ENCODE measurements around the gene PBX3. TPM values are rescaled to one million over a fixed set of nuclear protein-coding genes. Genes with fewer than 3 reads are reported as not detected.

The PBX3 gene
- total and polyA plus RNA-seq, 10 of the 15 experiments (the other 5 are each of a cell fraction or from before 2014, with no cell fraction given) = 6.7 to 146 (median 22.2) TPM

GRCh38 chr9:125949703-125950460 is 202.7 kb downstream of the PBX3 start:
- ChIA-PET RAD21 (ENCODE audit: unreplicated experiment) (no interaction called here), CTCF (no interaction called here), SMC1A (ENCODE audit: uncharacterized antibody, unreplicated experiment) (interaction anchor here (1.5 kb wide), 1 partner anchor 16 kb away, joined by 5 read pairs; no protein-coding TSS in a partner anchor), POLR2A (no interaction called here)
- Histone ChIP-seq H3K79me2 (ENCODE audit: control insufficient read depth, insufficient read depth, low read length) (no peaks in the 10 kb centered on the region), H3K4me1 (ENCODE audit: control insufficient read depth, insufficient read depth, low read length) (no peaks in the 10 kb centered on the region), H3K27me3 (replicated peaks in 1 of 2; ENCODE audit: control insufficient read depth in 2 of 2, insufficient read depth in 2 of 2, low read length in 1 of 2) (no peaks in the 10 kb centered on the region), H3K9me3 (replicated peaks; ENCODE audit: control insufficient read depth, insufficient read depth, low read length) (peaks cover 2% of the 10 kb centered on the region; the same call in 1 of the 3 replicates), H3K4me2 (ENCODE audit: control insufficient read depth, insufficient read depth) (no peak overlapping the region), H2AFZ (ENCODE audit: control insufficient read depth, low read depth, low read length) (no peak overlapping the region), H3K4me3 (no peak overlapping the region), H3K9ac (ENCODE audit: control insufficient read depth, insufficient read depth, low read length) (no peak overlapping the region), H3K36me3 (ENCODE audit: control insufficient read depth in 2 of 2, insufficient read depth in 2 of 2, low read length in 1 of 2) (peaks cover 3 to 7% of the 10 kb centered on the region in 2 experiments; a peak in 2 of 4 replicates), H4K20me1 (ENCODE audit: control insufficient read depth, insufficient read depth) (no peaks in the 10 kb centered on the region), H3K27ac (ENCODE audit: control insufficient read depth, insufficient read depth) (no peak overlapping the region)
- ATAC-seq = no peak
- no peak for FAIRE-seq
- WGBS (ENCODE audit: insufficient coverage, insufficient replicate concordance, low lambda C conversion rate, missing lambda C conversion rate) = 95% methylated on average over 9 of the region's 9 CpGs
- intact Hi-C loops (cut with micrococcal nuclease; ENCODE audit: unreplicated experiment) (no loop called here), in situ Hi-C loops (cut with MboI) (no loop called here)
- no TSS peak for BruUV-seq (replicated peaks)
- DNase-seq (ENCODE audit: low read depth, low spot score) = no peak
- TF ChIP-seq SKIL (IDR thresholded peaks at IDR 0.05; ENCODE audit: low read depth, poor library complexity, severe bottlenecking) (no peak), RCOR1 (conservative IDR thresholded peaks at IDR 0.05; ENCODE audit: low read depth, low read length) (no peak), ZZZ3 (IDR thresholded peaks at IDR 0.05; ENCODE audit: control insufficient read depth, insufficient read length, low read depth) (no peak), RELB (IDR thresholded peaks at IDR 0.05; ENCODE audit: low read depth) (no peak), SREBF1 (IDR thresholded peaks at IDR 0.05; ENCODE audit: low read length) (no peak), SMC3 (IDR thresholded peaks at IDR 0.05; ENCODE audit: borderline replicate concordance, low read length) (no peak), GABPA (IDR thresholded peaks at IDR 0.05; ENCODE audit: low read depth) (no peak), MAX (IDR thresholded peaks at IDR 0.05; ENCODE audit: low read depth, low read length) (no peak), SMAD5 (IDR thresholded peaks at IDR 0.05; ENCODE audit: low read depth) (no peak), SRF (IDR thresholded peaks at IDR 0.05; ENCODE audit: low read depth in 2 of 2, low read length in 2 of 2) (no peak), PRDM15 (CRISPR knock-in tag; IDR thresholded peaks at IDR 0.05) (no peak), NFIC (IDR thresholded peaks at IDR 0.05; ENCODE audit: low read depth, low read length) (no peak), TCF12 (IDR thresholded peaks at IDR 0.05; ENCODE audit: low read depth, low read length) (no peak), SUZ12 (IDR thresholded peaks at IDR 0.05; ENCODE audit: unreplicated experiment) (no peak), RFX5 (IDR thresholded peaks at IDR 0.05; ENCODE audit: low read depth, low read length) (no peak), GATAD2B (conservative IDR thresholded peaks at IDR 0.05; ENCODE audit: low read depth) (no peak), TARDBP (IDR thresholded peaks at IDR 0.05; ENCODE audit: borderline replicate concordance) (no peak), JUNB (IDR thresholded peaks at IDR 0.05) (no peak)
